Lower leg skin (tissue), 4 donors: ENCODE data around the gene KDM4D. TPM values are rescaled to one million over a fixed set of nuclear protein-coding genes. Genes with fewer than 3 reads are reported as not detected.

Experiments used
- DNase-seq, 2 donors: peaks; one replicate each; pipeline ENCODE4 v3.0.0-alpha.2; 2019; ENCODE audit warnings: low spot score in 2 of 2
- H3K4me3 ChIP-seq: fragments of 200-600 bp; sonication (generic); 2 replicates; pipeline ENCODE4 v1.5.1; 2017; ENCODE audit warnings: mild to moderate bottlenecking, low read depth; ENCODE audit not compliant: poor library complexity, severe bottlenecking
- CTCF ChIP-seq, 3 donors: fragments of 450-650 bp; IDR thresholded peaks; one replicate each; pipeline ENCODE4 v1.5.1; 2016; ENCODE audit warnings: antibody characterized with exemption in 3 of 3, mild to moderate bottlenecking in 3 of 3, moderate library complexity in 2 of 3
- POLR2A ChIP-seq, 2 donors: fragments of 450-650 bp; IDR thresholded peaks; one replicate each; pipeline ENCODE4 v1.6.1; 2016 to 2017; ENCODE audit warnings: antibody characterized with exemption in 2 of 2, mild to moderate bottlenecking in 1 of 2, moderate library complexity in 1 of 2
- WGBS, 2 donors: methylation state at CpG; one replicate each; pipeline ENCODE4 v1.1.5; 2018; 5-methylcytosine and 5-hydroxymethylcytosine counted together
- intact Hi-C: fragments of 100-400 bp; cut with DNase I; formaldehyde crosslinking; loops from one replicate; pipeline ENCODE4 v1.15.0; 2023; ENCODE audit warnings: low total_unique reads
- total RNA-seq, 4 donors: library from RNA; depleted of rRNA; stranded (reverse); fragments of >200 nt; gene quantifications; one replicate each; pipeline ENCODE4 v1.1.0, GENCODE V29; 2016

The KDM4D gene
- total RNA-seq, 4 donors from 2014 or later = 0.94 to 1.1 (median 1.0) TPM

- no peak overlapping the region for H3K4me3 ChIP-seq
- WGBS, 2 donors = 58 to 61% methylated on average over 4 of the region's 4 CpGs
- no peak for DNase-seq
- intact Hi-C loops = no loop called here
- no peak for TF ChIP-seq POLR2A (IDR thresholded peaks at IDR 0.05)
- TF ChIP-seq CTCF (IDR thresholded peaks at IDR 0.05) = no peak
Observed at GRCh38 chr11:94948070-94948617, 25.4 kb upstream of the KDM4D start.

GRCh38 chr11:94954753-94955152 lies 18.8 kb upstream of the KDM4D start:
- WGBS, 2 donors = 56 to 95% methylated on average over 1 of the region's 1 CpG
- no peak overlapping the region for H3K4me3 ChIP-seq
- intact Hi-C loops = no loop called here
- TF ChIP-seq CTCF (IDR thresholded peaks at IDR 0.05) (no peak), POLR2A (IDR thresholded peaks at IDR 0.05) (no peak)
- no peak for DNase-seq

- WGBS, 2 donors = 54 to 61% methylated on average over 4 of the region's 4 CpGs
- intact Hi-C loops = no loop called here
- TF ChIP-seq POLR2A (IDR thresholded peaks at IDR 0.05) (no peak), CTCF (IDR thresholded peaks at IDR 0.05) (no peak)
- H3K4me3 ChIP-seq = no peak overlapping the region
- DNase-seq = no peak
Observed at GRCh38 chr11:94956963-94957362, 16.5 kb upstream of the KDM4D start.

GRCh38 chr11:94958121-94958696 lies 15.3 kb upstream of the KDM4D start:
- WGBS, 2 donors = 31 to 35% methylated on average over 2 of the region's 2 CpGs
- intact Hi-C loops = no loop called here
- TF ChIP-seq POLR2A (IDR thresholded peaks at IDR 0.05) = no peak
- TF ChIP-seq CTCF (IDR thresholded peaks at IDR 0.05) = no peak
- no peak for DNase-seq
- H3K4me3 ChIP-seq = no peak overlapping the region

- no peak for TF ChIP-seq CTCF (IDR thresholded peaks at IDR 0.05)
- TF ChIP-seq POLR2A (IDR thresholded peaks at IDR 0.05) = no peak
- H3K4me3 ChIP-seq = no peak overlapping the region
- intact Hi-C loops = no loop called here
- no peak for DNase-seq
- 78 to 80% methylated on average over 2 of the region's 2 CpGs for WGBS, 2 donors
Observed at GRCh38 chr11:94959179-94959578, 14.3 kb upstream of the KDM4D start.

- intact Hi-C loops = no loop called here
Observed at GRCh38 chr11:94960488-94960887, 13.0 kb upstream of the KDM4D start.

More at GRCh38 chr11:94960488-94960887, 13.0 kb upstream of the KDM4D start:
- no peak for TF ChIP-seq CTCF (IDR thresholded peaks at IDR 0.05)
- TF ChIP-seq POLR2A (IDR thresholded peaks at IDR 0.05) = no peak
- 93 to 94% methylated on average over 2 of the region's 2 CpGs for WGBS, 2 donors
- DNase-seq = no peak
- H3K4me3 ChIP-seq = no peak overlapping the region
